HG03342 (cell line): ENCODE measurements around the gene CDCA8.

Experiments used
- ATAC-seq: cut with Tn5 transposase; IDR thresholded peaks from one replicate; pipeline ENCODE4 v1.9.1; 2021; ENCODE audit warnings: mild to moderate bottlenecking, moderate library complexity; ENCODE audit not compliant: unreplicated experiment

Gene CDCA8

GRCh38 chr1:37714689-37715088 lies 22.4 kb downstream of the CDCA8 start:
- no peak for ATAC-seq

DNA sequence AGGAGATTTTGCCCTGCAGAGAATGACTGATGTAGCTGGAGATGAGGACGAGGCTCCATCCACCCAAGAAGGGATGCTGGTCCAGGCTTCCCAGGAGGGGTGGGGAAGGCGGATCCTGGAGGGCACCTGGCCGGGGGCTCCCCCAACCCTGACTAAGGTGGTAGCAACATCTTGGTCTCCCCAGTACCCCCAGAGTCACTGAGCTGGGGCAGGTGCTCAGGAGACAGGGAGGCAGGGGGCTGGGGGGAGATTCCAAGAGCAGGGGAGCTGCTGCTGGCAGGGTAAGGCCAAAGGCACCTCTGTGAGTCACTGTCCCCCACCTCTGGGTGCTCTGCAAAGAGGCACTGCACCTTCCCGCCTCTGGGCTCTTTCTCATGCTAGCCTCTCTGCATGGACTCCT lies 24.0 kb downstream of the CDCA8 start:
- ATAC-seq = no peak

DNA sequence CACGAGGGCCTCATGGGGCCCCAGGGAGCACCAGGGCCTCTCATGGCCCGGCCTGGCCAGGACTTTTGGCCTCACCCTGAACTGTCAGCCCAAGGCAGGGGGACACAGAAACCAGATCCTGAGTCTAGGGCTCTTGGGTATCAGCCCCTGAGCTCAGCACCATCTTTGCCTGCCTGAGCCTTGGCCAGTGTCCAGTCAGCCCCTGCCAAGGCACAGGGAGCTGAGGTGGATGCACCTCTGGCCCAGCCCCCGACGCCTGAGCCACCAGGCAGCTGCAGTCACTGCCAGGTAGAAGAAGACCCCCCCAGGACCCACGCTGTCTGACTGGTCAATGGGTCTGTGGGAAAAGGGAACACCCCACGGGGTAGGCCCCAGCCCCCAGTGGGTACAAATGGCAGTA lies 25.3 kb downstream of the CDCA8 start:
- ATAC-seq = no peak

GRCh38 chr1:37718181-37718900 lies 26.0 kb downstream of the CDCA8 start:
- ATAC-seq = no peak

DNA sequence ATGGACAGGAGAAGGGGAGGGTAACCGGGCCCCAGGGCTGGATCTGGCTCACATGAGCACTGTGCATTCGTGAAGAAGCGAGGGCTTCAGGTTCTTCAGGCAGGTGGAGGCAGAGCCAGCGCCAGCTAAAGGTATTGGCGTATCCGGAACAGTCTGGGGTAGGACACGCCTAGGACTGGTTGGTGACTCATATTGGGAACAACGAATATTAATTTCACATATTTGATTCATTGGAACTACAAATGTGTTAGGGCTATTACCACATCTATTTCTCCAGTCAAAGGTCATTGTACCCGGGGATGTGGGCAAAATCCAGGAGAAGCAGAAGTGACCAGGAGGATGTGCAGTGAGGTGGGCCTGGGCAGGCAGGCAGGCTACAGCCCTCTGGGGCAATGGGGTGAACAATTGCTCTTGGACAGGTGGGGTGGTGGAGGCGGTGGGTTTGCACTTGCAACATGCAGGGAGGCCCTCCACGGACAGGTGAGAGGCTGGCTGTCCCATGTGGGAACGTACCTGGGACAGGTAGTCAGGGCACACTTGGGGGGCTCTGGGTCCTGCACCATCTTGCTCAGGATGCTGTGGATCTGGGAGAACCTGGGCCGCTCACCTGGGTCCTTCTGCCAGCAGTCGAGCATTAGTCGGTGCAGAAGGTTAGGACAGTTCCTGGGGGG lies 26.7 kb downstream of the CDCA8 start:
- no peak for ATAC-seq

GRCh38 chr1:37719572-37720195 lies 27.4 kb downstream of the CDCA8 start:
- ATAC-seq = no peak

- ATAC-seq = no peak
Observed at GRCh38 chr1:37720231-37721130, 28.2 kb downstream of the CDCA8 start.

GRCh38 chr1:37721565-37721964 lies 29.2 kb downstream of the CDCA8 start:
- ATAC-seq = no peak

GRCh38 chr1:37722181-37723071 lies 30.1 kb downstream of the CDCA8 start:
- ATAC-seq = no peak

GRCh38 chr1:37723072-37723389 lies 30.7 kb downstream of the CDCA8 start:
- ATAC-seq = no peak

- no peak for ATAC-seq
Observed at GRCh38 chr1:37723390-37724078, 31.2 kb downstream of the CDCA8 start.

DNA sequence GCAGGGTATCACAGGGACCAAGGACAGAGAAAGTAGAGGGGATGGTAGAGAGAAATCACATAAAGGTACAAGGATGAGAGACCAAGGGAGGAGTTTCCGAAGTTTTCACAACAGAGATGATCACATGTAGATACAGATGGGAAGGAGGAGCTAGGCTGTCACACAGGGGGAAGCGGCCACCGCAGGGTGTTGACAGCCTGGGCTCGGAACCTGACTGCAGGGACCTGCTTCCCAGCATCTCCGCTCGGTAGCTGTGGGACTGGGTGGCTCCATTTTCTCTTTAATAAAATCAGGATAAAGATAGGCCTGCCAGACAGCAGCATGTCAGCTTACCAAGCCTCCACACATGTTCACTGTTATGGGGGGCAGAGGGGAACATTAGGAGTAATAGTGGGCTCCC lies 32.3 kb downstream of the CDCA8 start:
- no peak for ATAC-seq

- no peak for ATAC-seq
Observed at GRCh38 chr1:37725851-37726613, 33.7 kb downstream of the CDCA8 start.

DNA sequence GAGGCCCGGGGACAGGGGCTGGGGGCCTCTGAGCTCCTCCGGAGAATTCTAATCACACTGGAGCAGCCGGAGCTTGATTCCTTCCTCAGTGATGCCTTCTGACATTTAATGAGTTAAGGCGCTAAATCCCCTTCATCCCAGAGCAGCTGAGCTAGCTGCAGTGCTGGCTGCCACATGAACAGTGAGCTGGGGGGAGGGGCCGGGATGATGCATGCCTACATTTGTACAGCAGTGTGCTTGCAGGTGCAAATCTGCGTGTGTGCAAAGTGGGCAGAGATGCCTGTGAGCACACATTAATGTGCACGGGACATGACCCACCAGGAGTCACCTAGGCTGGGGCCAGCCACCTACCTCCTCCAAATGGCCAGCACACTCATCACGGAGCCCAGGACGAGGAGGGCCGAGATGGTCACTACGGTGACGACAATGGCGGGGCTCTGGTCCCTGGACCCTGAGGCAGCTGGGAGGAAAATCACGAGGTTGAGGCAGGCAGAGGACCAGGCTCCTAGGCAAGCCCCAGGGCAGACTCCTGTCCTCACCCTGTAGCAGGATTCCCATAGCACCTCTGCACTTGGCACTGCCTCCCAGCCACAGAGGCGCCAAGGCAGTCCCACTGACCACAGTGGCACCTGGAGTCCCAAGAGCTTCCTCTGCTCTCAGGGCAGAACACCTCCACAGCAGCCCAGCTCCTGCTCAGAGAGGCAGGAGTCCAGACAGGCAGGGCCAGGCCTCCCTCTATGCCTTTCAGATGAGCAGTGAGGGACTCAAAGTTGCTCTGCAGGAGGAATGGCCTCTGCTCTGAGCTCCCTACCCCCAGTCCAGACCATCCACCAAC lies 34.7 kb downstream of the CDCA8 start:
- no peak for ATAC-seq

- ATAC-seq = no peak
Observed at GRCh38 chr1:37728416-37728815, 36.1 kb downstream of the CDCA8 start.

- ATAC-seq = no peak
Observed at GRCh38 chr1:37730376-37730775, 38.1 kb downstream of the CDCA8 start.

DNA sequence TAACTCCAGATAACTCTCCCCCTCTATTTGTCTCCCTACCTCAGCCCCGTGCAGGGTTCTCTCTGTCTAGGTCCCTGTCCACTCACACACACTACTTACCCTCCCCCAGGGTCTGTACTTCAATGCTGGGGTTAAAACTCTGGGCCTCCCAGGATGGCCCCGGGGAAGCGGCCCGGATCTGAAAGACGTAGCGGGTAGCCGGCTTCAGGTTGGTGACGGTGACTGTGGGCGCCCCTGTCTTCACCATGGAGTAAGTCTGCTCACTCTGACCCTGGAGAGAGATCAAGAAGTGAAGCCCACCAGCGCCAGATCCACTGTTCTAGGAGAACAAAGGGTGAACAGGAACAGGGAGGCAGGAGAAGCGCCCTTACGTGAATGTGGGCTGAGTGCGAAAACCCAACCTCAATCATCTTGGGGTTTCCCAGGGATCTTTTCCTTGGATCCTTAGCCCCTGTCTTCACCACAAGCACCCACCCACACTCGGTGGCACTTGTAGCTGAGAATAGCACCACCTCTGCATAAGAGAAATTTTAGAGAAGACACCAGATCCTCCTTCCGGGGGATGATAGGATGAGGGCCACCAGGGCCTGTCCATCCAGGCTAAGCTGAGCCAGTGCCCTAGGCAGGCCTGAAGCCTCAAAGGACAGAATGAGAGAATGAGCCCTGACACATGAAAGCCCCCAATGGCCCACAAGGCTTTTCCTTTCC lies 39.1 kb downstream of the CDCA8 start:
- no peak for ATAC-seq
